ENCODE data around the gene SCO2.
"Not testable (repeated sequence)": the region's sequence is repeated elsewhere in the genome, so short reads cannot be mapped to it uniquely, and the experiment has no call there.

Gene SCO2

GRCh38 chr22:50522806-50523438 lies 2.5 kb downstream of the SCO2 start:
- in situ Hi-C loops (cut with HindIII; ENCODE audit: low pct_ligation_motif_present, low sequenced_read_pairs) = no loop called here
- no peak for TF ChIP-seq CTCF (IDR thresholded peaks at IDR 0.05; ENCODE audit: low read depth, low read length, missing control alignments)

GRCh38 chr22:50522208-50522805 lies 3.1 kb downstream of the SCO2 start:
- H3K27me3 ChIP-seq (replicated peaks) = no peaks in the 10 kb centered on the region
- H3K27ac ChIP-seq = no peak overlapping the region
- no peak for DNase-seq
- in situ Hi-C loops (cut with HindIII; ENCODE audit: low pct_ligation_motif_present, low sequenced_read_pairs) = no loop called here
- no peak for TF ChIP-seq CTCF (IDR thresholded peaks at IDR 0.05; ENCODE audit: low read depth, low read length, missing control alignments)
- H3K4me3 ChIP-seq (ENCODE audit: low read depth, low read length) = no peak overlapping the region
- peaks cover 21% of the 10 kb centered on the region for H3K36me3 ChIP-seq (replicated peaks)

More at GRCh38 chr22:50522806-50523438, 2.5 kb downstream of the SCO2 start:
- Histone ChIP-seq H3K4me3 (ENCODE audit: low read depth, low read length) (no peak overlapping the region), H3K27me3 (replicated peaks) (no peaks in the 10 kb centered on the region), H3K27ac (no peak overlapping the region), H3K36me3 (replicated peaks) (peaks cover 21% of the 10 kb centered on the region)
- no peak for DNase-seq

GRCh38 chr22:50521710-50522109 lies 3.7 kb downstream of the SCO2 start:
- Histone ChIP-seq H3K4me3 (ENCODE audit: low read depth, low read length) (no peak overlapping the region), H3K36me3 (replicated peaks) (peaks cover 21% of the 10 kb centered on the region), H3K27ac (no peak overlapping the region), H3K27me3 (replicated peaks) (no peaks in the 10 kb centered on the region)
- TF ChIP-seq CTCF (IDR thresholded peaks at IDR 0.05; ENCODE audit: low read depth, low read length, missing control alignments) = no peak
- DNase-seq = no peak
- in situ Hi-C loops (cut with HindIII; ENCODE audit: low pct_ligation_motif_present, low sequenced_read_pairs) = no loop called here

GRCh38 chr22:50520826-50521453 lies 4.5 kb downstream of the SCO2 start:
- no peak for DNase-seq
- in situ Hi-C loops (cut with HindIII; ENCODE audit: low pct_ligation_motif_present, low sequenced_read_pairs) = no loop called here
- Histone ChIP-seq H3K36me3 (replicated peaks) (peaks cover 21% of the 10 kb centered on the region), H3K27ac (no peak overlapping the region), H3K4me3 (ENCODE audit: low read depth, low read length) (no peak overlapping the region), H3K27me3 (replicated peaks) (no peaks in the 10 kb centered on the region)
- no peak for TF ChIP-seq CTCF (IDR thresholded peaks at IDR 0.05; ENCODE audit: low read depth, low read length, missing control alignments)

GRCh38 chr22:50520184-50520583 lies 5.2 kb downstream of the SCO2 start:
- H3K4me3 ChIP-seq (ENCODE audit: low read depth, low read length); in situ Hi-C loops (cut with HindIII; ENCODE audit: low pct_ligation_motif_present, low sequenced_read_pairs); DNase-seq; H3K27me3 ChIP-seq (replicated peaks); H3K27ac ChIP-seq: not testable (repeated sequence)
- peaks cover 21% of the 10 kb centered on the region for H3K36me3 ChIP-seq (replicated peaks)

- Histone ChIP-seq H3K36me3 (replicated peaks) (peaks cover 21% of the 10 kb centered on the region), H3K4me3 (ENCODE audit: low read depth, low read length) (no peak overlapping the region), H3K27me3 (replicated peaks) (no peaks in the 10 kb centered on the region), H3K27ac (no peak overlapping the region)
- no peak for DNase-seq
- in situ Hi-C loops (cut with HindIII; ENCODE audit: low pct_ligation_motif_present, low sequenced_read_pairs) = no loop called here
- TF ChIP-seq CTCF (IDR thresholded peaks at IDR 0.05; ENCODE audit: low read depth, low read length, missing control alignments) = no peak
Observed at GRCh38 chr22:50519151-50519550, 6.2 kb downstream of the SCO2 start.
